ENCODE data around the gene NPVF. TPM values are rescaled to one million over a fixed set of nuclear protein-coding genes. Genes with fewer than 3 reads are reported as not detected.

Gene NPVF
- total RNA-seq, 1 donor from 2014 or later: not detected

DNA sequence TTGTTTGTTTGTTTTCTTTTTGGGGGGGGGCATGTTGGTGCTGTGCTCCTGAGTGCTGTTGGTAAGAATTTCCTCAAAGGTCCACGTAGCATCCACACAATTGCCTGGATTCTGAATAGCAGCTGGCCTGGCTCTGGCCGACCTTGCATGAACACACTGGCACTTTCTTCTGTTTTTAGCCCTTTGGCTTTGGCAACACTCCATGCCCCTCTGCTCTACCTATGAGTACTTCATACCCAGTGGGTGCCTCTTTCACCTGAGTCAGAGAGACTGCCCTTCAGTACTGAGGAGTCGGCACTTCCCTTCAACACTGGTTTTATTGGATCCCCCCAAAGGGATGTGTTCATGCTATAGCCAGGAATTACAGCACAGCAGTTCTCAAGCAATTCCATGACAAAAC lies 7.2 kb upstream of the NPVF start:
- no peak for DNase-seq (ENCODE audit: low read depth, low spot score)

DNA sequence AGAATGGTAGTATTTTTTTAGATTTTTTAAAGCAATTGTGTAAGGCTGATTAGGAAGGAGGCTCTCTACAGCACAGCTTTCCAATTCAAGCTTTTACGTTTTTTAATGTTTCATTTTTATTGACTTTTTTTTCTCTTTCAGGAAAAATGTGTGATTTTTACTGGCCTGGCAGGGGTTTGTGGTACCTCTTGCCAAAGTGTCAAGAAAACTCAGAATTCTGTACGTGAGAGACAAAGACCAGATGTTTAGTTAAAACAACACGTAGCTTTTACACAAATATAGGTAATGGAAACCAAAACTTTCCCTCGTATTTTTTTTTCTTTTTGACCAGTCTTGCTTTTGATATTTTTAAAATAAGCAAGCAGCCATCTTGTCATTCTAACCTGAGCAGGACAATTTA lies 6.0 kb upstream of the NPVF start:
- no peak for DNase-seq (ENCODE audit: low read depth, low spot score)

DNA sequence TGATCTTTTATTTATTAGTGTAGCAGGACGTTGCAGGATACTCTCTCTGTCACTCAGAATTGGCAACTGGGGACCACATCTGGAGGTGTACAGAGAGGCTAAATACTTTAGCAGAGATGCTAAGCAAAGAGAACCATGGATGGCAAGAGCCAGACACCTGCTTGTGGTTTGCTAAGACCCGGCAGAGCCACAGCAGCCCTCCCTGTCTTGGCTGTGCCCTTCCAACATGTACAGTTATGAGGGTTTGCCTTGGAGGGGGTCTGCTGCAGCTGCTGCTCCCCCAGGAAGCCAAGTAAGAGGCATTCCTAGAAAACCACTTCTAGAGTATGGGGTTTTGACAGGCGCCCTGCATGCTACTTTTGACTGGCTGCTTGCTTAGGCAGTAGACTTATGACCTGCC lies 5.1 kb downstream of the NPVF start:
- DNase-seq (ENCODE audit: low read depth, low spot score): no peak

DNA sequence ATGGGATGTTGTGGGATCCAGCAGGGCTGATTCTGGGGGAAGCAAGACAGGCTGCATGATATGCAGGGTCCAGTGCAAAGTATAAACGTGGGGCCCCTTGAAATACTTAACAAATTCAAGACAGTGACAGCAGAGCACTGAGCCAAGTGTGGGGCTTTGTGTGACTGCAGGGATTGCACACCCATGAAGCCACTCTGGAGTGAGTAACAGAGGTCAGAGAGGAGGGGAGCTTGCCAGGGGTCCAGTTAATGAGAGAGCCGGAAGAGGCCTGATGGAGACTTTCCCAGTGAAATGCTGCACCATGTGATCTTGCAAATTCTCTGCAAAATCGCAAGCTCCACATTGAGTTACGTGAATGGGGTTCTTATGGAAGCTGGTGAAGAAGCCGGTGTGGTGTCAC lies 5.6 kb downstream of the NPVF start:
- DNase-seq (ENCODE audit: low read depth, low spot score): no peak

DNA sequence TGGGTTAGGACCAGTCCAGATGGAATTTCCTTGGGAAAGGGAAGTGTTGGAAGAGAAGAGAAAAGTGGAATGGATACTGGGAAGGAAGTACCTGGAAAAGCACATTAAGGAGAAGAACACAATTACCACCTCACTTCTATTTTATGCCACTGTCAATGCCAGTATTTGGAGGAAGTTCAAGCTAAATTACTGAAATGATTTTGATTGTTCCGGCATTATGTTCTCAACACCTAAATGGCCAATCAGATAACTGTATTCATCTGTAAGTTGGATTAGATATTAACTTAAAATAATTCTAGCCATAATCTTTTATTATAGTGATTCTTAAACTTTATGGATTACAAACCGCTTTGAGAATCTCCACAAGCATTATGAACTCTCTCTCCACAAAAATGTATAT lies 7.3 kb downstream of the NPVF start:
- no peak for DNase-seq (ENCODE audit: low read depth, low spot score)

DNA sequence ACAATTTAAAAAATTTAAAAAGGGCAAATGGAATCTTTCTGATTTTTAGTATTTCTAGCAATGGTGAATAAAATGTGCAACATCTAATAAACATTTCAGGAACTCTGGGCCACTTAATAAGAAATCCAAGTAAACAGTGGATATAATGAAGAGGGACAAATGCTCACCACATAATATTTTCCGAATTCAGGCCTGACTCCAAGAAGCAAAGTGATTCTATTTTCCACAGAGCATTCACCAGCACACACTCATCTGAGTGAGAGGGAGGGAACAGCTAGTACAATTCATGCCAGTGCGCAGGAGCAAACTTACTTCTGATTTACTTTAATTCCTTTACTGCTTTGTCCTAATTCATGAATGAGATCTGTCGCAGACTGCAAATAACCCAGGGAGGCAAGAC lies 10.1 kb downstream of the NPVF start:
- no peak for DNase-seq (ENCODE audit: low read depth, low spot score)

DNA sequence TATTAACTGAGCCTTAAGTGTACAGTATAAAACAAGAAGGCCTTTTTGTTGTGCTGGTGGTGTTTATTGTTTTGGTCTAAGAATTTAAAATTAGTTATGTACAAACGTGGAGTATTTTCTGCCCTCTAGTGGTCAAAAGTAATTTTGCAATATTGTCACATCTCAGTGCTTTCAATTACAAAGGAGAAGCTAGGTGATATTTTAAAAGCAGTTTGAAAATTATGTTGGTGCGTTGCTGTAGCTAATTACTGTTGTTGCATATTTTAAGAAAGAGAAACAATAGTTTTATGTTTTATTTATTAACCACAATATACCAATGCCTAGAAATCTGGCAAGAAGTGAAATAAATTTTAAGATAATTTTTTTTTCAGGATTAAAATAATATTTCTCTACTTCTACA lies 11.4 kb downstream of the NPVF start:
- DNase-seq (ENCODE audit: low read depth, low spot score): peak; percentile 4

DNA sequence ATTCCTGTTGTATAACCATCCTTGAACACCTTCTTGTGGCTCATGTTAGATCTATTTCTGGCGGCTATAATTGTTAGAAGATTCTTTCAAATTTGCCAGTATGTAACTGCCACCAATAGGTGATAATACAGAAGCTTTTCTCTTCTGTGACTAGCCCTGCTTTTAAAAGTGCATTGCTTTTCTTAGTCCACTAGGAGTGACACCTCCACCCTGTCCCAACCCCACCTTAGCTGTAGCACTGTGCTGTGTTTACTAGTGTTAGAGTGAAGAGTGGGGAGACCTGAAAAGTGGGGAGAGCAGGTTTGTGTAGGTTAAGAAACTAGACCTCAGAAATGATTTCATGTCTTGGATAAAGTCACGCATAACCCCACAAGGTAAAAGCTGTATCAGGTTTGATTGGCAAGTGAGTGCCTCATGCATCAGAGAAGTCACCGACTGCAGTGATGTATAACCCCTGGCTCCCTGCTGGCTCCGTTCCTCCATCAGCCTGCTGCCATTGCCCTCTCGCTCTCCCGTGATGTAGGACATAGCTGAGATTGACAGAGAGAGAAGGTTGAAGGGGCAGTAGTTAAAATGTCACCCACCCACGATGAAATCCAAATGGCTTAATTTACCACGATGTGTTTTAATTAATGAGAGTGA lies 12.5 kb downstream of the NPVF start:
- no peak for DNase-seq (ENCODE audit: low read depth, low spot score)

DNA sequence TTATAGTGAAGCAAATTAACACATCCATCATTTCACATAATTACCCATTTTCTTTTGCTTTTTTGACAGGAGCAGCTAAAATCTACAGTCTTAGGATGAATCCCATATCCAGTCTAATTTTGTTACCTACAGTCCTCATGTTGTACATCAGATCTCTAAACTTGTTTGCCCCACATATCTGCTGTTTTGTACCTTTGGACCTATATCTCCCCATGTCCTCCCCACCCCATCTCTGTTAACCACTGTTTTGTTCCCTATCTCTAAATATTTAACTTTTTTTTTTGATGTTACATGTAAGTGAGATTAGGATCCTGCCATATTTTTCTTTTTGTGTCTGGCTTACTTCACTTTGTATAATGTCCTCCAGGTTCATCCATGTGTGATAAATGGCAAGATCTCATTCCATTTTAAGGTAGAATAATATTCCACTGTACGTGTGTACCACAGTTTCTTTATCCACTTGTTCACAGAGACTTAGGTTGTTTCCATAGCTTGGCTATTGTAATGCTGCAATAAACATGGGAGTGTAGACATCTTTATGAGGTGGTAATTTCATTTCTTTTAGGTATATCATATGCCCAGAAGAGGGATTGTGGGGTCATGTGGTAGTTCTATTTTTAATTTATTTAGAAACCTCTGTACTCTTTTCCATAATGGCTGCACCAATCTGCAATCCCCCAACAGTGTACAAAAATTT lies 19.6 kb downstream of the NPVF start:
- DNase-seq (ENCODE audit: low read depth, low spot score): no peak

DNA sequence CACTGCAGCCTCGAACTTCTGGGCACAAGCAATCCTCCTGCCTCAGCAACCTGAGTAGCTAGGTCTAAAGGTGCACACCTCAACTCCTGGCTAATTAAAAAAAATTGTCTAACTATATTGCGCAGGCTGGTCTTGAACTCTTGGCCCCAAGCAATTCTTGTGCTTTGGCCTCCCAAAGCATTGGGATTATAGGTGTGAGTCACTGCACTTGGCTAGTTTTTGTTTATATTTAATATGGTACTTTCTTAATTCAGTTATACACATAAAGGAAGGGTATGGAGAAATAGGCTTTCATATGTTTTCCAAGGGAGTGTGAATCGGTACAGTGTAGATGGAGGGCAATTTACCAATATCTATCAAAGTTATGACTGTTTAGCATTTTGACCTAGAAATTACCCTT lies 20.4 kb downstream of the NPVF start:
- DNase-seq (ENCODE audit: low read depth, low spot score): no peak

DNA sequence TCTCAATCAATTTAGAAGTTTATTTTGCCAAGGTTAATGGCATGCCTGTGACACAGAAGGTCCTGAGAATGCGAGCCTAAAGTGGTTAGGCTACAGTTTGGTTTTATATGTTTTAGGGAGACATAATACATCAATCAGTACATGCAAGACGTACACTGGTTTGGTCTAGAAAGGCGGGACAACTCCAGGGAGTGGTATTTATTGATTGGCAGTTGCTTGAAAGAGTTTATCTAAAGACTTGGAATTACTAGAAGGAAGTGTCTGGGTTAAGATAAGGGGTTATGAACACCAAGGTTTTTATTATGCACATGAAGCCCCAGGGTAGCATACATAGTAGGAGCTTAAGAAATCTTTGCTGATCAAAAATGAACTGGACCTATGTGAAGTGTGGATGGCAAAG lies 21.5 kb downstream of the NPVF start:
- DNase-seq (ENCODE audit: low read depth, low spot score): no peak

DNA sequence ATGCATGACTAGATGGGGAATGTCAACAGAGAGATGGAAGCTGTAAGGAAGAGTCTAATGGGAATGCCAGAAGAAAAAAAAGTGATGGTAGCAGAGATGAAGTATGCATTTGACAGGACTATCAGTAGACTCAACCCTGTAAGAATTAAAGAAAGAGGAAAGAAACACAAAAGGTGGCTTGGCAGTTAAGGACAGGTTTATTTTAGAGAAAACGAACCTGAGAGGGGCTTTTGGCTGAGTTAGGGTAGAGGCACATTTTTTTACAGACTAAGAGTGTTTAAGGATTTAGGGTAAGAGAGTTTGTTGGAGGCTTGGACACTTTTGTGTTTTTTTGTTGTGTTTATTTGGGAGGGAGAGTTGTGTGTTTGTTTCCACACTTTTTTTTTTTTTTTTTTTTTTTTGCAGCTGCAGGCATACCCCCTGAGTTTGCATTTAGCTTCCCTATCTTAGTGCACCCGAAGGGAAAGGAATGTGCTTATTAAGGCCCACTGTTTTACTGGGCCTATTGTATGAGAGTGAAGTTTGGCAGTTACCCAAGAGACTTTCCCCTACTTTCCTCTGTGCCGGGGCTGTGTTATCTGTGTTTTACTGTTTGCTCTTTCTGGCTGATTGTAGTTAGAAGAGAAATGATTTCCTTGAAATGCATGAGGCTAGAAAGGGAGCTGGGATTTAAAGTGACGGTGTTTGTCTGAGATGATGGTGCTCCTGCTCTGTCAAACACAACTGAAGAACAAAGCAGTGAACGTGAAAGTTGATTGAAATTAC lies 32.0 kb downstream of the NPVF start:
- DNase-seq (ENCODE audit: low read depth, low spot score): no peak

DNA sequence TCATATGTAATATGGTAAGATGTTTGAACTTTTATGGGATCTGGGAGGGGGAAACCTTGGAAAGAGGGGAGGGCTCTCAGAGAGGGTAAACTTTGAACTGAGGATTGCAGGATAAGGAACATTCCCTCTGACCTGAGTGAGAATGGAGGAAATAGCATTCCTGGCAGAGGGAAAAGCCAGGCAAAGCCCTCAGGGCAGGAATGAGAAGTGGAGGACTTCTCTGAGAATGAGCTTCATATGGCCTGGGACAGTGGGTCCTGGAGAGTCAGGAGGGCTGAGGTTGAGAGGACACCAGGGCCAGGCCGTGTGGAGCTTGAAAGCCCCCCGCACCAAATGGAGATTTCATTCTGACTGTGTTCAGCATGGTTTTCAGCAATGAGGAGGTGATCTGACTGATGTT lies 34.2 kb downstream of the NPVF start:
- no peak for DNase-seq (ENCODE audit: low read depth, low spot score)

DNA sequence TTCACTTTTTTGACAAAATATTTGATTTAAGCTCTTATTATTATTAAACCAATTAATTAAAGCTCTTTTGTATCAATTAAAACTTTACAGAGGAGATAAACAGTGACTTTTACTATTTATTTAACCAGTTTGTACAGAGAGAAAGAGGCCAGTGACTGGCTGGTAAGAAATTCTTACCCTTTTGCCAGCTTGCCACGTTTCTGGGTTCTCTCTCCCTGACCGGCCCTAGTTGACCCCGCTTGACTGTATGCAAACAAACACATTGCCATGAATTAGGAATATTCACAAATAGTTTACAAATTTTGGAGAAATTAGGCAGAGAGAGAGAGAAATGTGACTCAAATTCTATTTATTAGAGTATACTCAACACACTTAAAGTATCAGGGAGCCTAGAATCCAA lies 36.2 kb downstream of the NPVF start:
- DNase-seq (ENCODE audit: low read depth, low spot score): no peak

DNA sequence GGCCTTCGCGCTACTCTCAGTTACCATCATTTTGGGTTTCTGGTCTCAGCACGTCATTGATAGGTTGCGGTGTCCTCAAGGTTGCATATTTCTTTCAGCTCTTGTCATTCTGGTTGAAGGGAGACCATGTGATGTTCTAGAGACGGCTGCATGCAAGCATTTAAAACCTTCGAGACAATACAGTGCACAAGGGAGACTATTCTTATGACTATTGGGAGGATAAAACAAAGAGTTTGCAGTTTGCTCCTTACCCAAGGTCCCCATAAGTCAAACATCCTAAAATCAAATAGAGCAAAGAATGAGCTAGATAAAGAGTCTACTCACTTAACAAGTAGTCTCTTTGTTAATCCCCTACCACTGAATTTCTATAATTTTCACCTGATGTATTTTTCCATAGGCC lies 39.1 kb downstream of the NPVF start:
- no peak for DNase-seq (ENCODE audit: low read depth, low spot score)

DNA sequence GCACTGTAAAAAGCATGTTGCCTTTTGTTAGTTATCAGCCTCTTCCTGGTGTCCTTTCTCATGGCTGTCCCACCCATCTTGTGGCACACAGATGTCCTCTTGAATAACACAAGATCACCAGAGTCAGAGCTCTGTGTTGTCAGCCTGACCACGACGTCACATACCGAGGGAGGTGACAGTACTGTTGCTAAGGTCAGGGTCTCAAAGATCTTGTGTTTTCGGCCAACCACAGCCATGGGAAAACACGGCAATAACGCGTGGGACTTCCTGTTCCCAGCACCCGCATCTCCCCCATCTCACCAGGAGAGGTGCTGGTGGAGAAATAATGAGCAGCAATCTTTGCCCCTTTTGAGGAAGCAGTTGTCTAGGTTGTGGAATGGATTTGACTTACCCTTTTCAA lies 40.4 kb downstream of the NPVF start:
- no peak for DNase-seq (ENCODE audit: low read depth, low spot score)

DNA sequence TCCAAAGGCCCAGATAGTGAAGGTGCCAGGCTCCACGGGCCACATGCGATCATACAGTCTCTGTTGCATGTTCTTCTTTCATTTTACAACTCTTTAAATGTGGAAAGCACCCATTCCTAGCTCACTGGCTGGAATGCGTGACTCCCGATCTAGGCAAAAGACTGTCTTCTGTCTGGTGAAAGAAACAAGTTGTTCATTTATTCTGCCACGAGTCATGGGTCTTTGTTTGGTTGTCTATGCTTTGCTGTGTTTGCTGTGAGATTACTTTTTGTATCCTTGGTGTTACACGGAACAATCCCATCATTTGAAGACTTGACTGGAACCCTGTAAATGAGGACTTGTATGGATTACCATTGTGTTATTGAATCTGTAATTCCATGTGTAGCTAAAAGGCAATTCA lies 41.9 kb downstream of the NPVF start:
- DNase-seq (ENCODE audit: low read depth, low spot score): no peak

DNA sequence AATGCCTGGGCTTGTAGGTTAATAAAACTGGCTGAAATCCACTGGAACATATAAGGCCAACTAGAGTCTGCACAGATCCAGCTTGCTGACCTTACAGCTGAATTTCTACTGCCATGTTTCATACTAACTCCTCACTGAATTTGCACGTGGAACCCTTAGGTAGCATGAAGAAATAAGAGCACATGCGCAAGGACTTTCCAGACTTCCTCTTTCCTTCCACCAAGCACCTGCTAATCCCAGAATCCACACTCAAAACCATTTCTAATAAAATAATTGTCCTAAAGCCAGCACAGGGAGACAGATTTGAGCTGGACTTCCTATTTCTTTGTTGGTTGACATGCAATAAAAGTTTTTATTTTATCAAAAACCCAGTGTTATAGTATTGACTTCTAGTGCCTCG lies 46.8 kb downstream of the NPVF start:
- no peak for DNase-seq (ENCODE audit: low read depth, low spot score)

DNA sequence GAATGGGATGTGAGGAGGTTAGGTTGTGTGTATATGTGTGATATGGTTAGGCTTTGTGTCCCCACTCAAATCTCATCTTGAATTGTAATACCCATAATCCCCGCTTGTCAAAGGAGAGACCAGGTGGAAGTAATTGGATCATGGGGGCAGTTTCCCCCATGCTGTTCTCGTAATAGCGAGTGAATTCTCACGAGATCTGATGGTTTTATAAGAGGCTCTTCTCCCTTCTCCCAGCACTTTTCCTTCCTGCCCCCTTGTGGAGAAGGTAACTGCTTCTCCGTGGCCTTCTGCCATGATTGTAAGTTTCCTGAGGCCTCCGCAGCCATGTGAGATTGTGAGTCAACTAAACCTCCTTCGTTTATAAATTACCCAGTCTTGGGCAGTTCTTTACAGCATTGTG lies 47.3 kb downstream of the NPVF start:
- no peak for DNase-seq (ENCODE audit: low read depth, low spot score)

DNA sequence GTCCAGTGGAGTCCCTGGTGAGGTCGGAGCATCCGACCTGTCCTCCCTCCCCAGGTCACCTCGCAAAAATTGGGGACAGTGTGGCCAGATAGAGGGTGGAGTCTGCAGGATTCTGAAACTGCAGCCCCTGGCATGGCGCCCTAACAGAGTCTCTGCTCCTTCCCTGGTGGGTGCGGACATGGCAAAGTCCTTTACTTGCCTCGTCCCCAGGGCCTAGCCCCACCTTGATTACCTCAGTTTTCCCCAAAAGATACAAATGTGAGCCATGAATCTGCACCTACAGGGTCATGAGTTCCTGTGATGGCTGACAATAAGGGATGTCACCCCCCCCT lies 47.7 kb downstream of the NPVF start:
- DNase-seq (ENCODE audit: low read depth, low spot score): no peak

DNA sequence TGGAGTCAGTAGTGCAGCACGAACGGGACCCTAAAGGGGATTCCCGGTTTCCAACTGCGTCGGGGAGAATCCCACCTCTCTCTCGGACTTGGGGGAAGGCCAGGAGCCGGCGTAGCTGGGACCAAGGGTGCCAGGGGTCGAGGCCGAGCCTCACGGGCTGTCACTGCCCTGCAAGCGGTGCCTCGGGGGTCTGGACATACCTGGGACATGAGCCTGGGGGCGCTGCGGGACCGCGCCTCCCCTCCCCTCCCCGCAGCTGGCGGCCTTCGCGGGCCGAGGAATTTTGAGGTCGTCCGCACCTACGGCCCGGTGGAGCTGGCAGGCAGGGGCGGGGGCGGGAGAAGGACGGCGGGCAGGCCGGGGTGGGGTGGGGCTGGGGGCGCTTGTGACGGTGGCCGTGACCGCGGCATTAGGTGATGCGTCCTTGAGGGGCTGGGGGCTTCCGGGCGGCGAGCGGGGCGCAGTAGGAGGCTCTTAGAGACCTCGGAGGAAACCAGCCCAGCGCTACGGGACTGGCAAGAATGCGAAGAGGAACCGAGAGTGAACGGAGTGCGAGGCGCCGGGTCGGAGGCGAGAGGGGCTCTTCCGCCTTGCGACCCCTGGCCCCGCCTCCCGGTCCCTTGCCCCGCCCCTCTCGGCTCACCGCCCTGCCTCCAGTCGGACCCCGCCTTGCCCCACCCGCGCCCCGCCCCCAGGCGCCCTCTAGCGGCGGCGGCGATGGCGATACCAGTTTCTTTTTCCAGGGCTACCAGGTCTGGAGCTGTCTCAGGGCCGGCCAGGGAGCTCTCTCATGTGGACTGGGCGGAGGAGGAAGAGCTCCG lies 48.3 kb downstream of the NPVF start:
- peak; percentile 26 for DNase-seq (ENCODE audit: low read depth, low spot score)

DNA sequence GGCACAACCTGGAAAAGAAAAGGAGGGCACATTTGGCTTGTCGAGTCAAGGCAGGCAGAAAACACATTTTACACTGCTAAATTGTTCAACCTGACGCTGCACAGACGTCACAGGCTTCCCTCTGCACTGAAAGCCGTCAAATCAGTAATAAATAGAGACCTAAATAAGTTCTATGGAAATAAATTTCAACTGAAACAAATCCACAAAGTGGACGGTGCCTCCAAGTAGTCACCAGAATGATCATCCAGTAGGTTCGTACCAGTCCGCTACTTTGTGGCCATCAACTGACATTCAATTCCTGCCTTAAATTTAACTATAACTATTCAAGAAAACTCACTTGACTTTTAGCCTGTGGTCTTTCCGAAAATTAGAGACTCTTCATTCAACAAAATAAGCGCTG lies 49.0 kb downstream of the NPVF start:
- no peak for DNase-seq (ENCODE audit: low read depth, low spot score)

All from pulmonary artery endothelial cell (primary cell).